ENCODE measurements around the gene AKAP6. TPM values are rescaled to one million over a fixed set of nuclear protein-coding genes. Genes with fewer than 3 reads are reported as not detected.

The AKAP6 gene
- total RNA-seq, 2 experiments from 2014 or later, result 0.82 to 0.85 TPM

GRCh38 chr14:32602699-32603098, 273.6 kb downstream of the AKAP6 start:
- Mint-ChIP-seq H3K27me3 (no peaks in the 10 kb centered on the region), H3K4me1 (no peaks in the 10 kb centered on the region), H3K36me3 (no peaks in the 10 kb centered on the region), H3K9me3 (ENCODE audit: low read depth) (no peaks in the 10 kb centered on the region), H3K27ac (no peak overlapping the region), H3K4me3 (no peak overlapping the region)
- CTCF ChIA-PET, result interaction anchor here (1.0 to 1.5 kb wide), 3 partner anchors 10 to 14 kb away, joined by 3 read pairs; no protein-coding TSS in a partner anchor
- DNase-seq (no peak), ATAC-seq (no peak)

DNA sequence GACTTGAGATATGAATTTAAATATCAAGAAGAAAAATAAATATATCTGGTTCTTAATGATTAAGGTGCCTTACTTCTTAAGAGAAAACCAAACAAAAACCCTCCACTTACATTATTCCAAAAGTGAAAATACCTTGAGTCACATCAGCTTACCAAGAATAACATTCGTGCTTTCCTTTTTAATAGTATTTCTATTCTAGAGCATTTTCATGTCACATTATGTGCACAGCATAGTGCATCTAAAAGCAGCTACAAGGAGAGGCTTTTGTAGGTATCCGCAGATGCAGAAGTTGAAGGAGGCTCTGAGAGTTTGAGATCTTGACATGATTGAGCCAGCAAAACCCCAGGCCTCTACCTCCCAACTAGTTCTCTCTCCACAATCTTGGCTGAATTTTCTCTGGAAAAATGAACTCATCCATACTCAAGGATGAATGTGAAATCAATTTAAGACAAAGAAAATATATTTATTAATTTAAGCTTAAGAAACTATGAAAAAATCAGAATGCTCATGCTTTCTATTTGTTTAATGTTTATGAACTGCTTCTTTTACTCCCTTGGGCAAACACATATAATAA, 275.0 kb downstream of the AKAP6 start:
- CTCF ChIA-PET, result interaction anchor here (1.5 kb wide), 1 partner anchor 9 kb away, joined by 3 read pairs; no protein-coding TSS in a partner anchor
- Mint-ChIP-seq H3K27me3 (no peaks in the 10 kb centered on the region), H3K4me3 (no peak overlapping the region), H3K4me1 (no peaks in the 10 kb centered on the region), H3K36me3 (no peaks in the 10 kb centered on the region), H3K9me3 (ENCODE audit: low read depth) (no peaks in the 10 kb centered on the region), H3K27ac (no peak overlapping the region)
- ATAC-seq (no peak), DNase-seq (no peak)

GRCh38 chr14:32606301-32606700, 277.2 kb downstream of the AKAP6 start:
- Mint-ChIP-seq H3K4me1 (no peaks in the 10 kb centered on the region), H3K27me3 (no peaks in the 10 kb centered on the region), H3K9me3 (ENCODE audit: low read depth) (no peaks in the 10 kb centered on the region), H3K36me3 (no peaks in the 10 kb centered on the region), H3K4me3 (no peak overlapping the region), H3K27ac (no peak overlapping the region)
- CTCF ChIA-PET, result no interaction called here
- DNase-seq (no peak), ATAC-seq (no peak)

GRCh38 chr14:32607399-32607798, 278.3 kb downstream of the AKAP6 start:
- no peak for ATAC-seq
- H3K4me3 Mint-ChIP-seq, result no peak overlapping the region
- H3K36me3 Mint-ChIP-seq, result no peaks in the 10 kb centered on the region

GRCh38 chr14:32608857-32609256, 279.8 kb downstream of the AKAP6 start:
- CTCF ChIA-PET, result no interaction called here
- Mint-ChIP-seq H3K27ac (no peak overlapping the region), H3K4me1 (no peaks in the 10 kb centered on the region), H3K27me3 (no peaks in the 10 kb centered on the region), H3K36me3 (no peaks in the 10 kb centered on the region), H3K4me3 (no peak overlapping the region), H3K9me3 (ENCODE audit: low read depth) (no peaks in the 10 kb centered on the region)
- ATAC-seq (no peak), DNase-seq (no peak)

More at GRCh38 chr14:32607399-32607798, 278.3 kb downstream of the AKAP6 start:
- no peak for DNase-seq
- H3K27ac Mint-ChIP-seq, result no peak overlapping the region
- no peaks in the 10 kb centered on the region for H3K4me1 Mint-ChIP-seq
- no peaks in the 10 kb centered on the region for H3K9me3 Mint-ChIP-seq (ENCODE audit: low read depth)
- H3K27me3 Mint-ChIP-seq, result no peaks in the 10 kb centered on the region
- CTCF ChIA-PET, result no interaction called here

GRCh38 chr14:32609388-32609787, 280.3 kb downstream of the AKAP6 start:
- H3K9me3 Mint-ChIP-seq (ENCODE audit: low read depth), result no peaks in the 10 kb centered on the region
- H3K27me3 Mint-ChIP-seq, result no peaks in the 10 kb centered on the region
- ATAC-seq (no peak), DNase-seq (no peak)
- H3K4me3 Mint-ChIP-seq, result no peak overlapping the region
- H3K27ac Mint-ChIP-seq, result no peak overlapping the region
- no peaks in the 10 kb centered on the region for H3K4me1 Mint-ChIP-seq
- CTCF ChIA-PET, result no interaction called here
- H3K36me3 Mint-ChIP-seq, result no peaks in the 10 kb centered on the region

DNA sequence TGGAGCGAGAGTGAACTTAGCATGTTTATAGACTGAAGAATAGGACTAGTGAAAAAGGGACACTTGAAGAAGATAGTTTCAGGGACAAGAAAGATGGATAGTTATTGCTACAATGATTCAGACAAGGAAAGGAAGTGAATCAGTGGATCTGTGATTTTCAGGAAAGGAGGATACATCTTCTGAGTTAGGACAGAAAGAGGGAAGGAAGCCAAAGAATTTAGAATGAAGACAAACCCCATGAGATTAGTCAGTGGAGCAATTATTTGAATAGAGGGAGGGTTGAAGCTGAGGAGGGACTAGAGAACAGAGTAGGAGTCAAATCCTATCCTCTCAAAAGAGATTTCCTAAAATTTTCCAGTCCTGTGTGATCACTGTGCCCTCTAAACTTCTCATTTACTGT, 282.7 kb downstream of the AKAP6 start:
- H3K4me1 Mint-ChIP-seq, result no peaks in the 10 kb centered on the region
- no peaks in the 10 kb centered on the region for H3K36me3 Mint-ChIP-seq
- DNase-seq (no peak), ATAC-seq (no peak)
- CTCF ChIA-PET, result no interaction called here
- H3K27ac Mint-ChIP-seq, result no peak overlapping the region
- no peaks in the 10 kb centered on the region for H3K27me3 Mint-ChIP-seq
- no peaks in the 10 kb centered on the region for H3K9me3 Mint-ChIP-seq (ENCODE audit: low read depth)
- no peak overlapping the region for H3K4me3 Mint-ChIP-seq

GRCh38 chr14:32618991-32619390, 289.9 kb downstream of the AKAP6 start:
- CTCF ChIA-PET, result no interaction called here
- Mint-ChIP-seq H3K27ac (no peak overlapping the region), H3K9me3 (ENCODE audit: low read depth) (no peaks in the 10 kb centered on the region), H3K4me1 (no peaks in the 10 kb centered on the region), H3K27me3 (no peaks in the 10 kb centered on the region), H3K4me3 (no peak overlapping the region), H3K36me3 (no peaks in the 10 kb centered on the region)
- no peak for ATAC-seq
- DNase-seq, result no peak

DNA sequence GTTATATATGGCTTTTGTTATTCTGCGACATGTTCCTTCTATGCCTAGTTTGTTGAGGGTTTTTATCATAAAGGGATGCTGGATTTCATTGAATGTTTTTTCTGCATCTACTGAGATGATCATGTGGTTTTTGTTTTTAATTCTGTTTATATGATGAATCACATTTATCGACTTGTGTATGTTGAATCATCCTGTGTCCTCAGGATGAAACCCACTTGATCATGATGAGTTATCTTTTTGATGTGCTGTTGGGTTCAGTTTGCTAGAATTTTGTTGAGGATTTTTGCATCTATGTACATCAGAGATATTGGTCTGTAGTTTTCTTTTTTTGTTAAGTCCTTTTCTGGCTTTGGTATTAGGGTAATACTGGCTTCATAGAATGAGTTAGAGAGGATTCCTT, 291.2 kb downstream of the AKAP6 start:
- no peak for DNase-seq
- Mint-ChIP-seq H3K27ac (no peak overlapping the region), H3K36me3 (no peaks in the 10 kb centered on the region), H3K27me3 (no peaks in the 10 kb centered on the region), H3K4me3 (no peak overlapping the region), H3K4me1 (no peaks in the 10 kb centered on the region), H3K9me3 (ENCODE audit: low read depth) (no peaks in the 10 kb centered on the region)
- CTCF ChIA-PET, result no interaction called here
- ATAC-seq, result no peak

- Mint-ChIP-seq H3K27me3 (no peaks in the 10 kb centered on the region), H3K4me3 (no peak overlapping the region), H3K9me3 (ENCODE audit: low read depth) (no peaks in the 10 kb centered on the region), H3K27ac (no peak overlapping the region), H3K4me1 (no peaks in the 10 kb centered on the region), H3K36me3 (no peaks in the 10 kb centered on the region)
- CTCF ChIA-PET, result no interaction called here
- ATAC-seq (no peak), DNase-seq (no peak)
These were observed 291.6 kb downstream of the AKAP6 start for GRCh38 chr14:32620724-32621123.

DNA sequence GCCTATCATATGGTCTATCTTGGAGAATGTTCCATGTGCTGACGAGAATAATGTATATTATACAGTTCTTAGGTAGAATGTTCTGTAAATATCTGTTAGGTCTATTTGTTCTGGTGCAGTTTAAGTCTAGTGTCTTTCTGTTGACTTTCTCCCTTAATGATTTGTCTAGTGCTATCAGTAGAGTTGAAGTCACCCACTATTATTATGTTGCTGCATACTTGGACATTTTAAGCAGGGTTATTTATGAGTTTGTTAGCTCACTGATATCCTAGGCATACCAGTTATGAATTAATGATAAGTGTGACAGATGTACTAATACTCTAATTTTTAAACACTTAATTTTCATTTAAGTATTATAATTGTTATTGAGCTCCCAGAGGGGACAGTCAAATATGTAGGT, 292.5 kb downstream of the AKAP6 start:
- CTCF ChIA-PET, result no interaction called here
- DNase-seq (no peak), ATAC-seq (no peak)
- Mint-ChIP-seq H3K4me3 (no peak overlapping the region), H3K27me3 (no peaks in the 10 kb centered on the region), H3K9me3 (ENCODE audit: low read depth) (peaks cover 3% of the 10 kb centered on the region), H3K4me1 (no peaks in the 10 kb centered on the region), H3K36me3 (no peaks in the 10 kb centered on the region), H3K27ac (no peak overlapping the region)

- Mint-ChIP-seq H3K36me3 (no peaks in the 10 kb centered on the region), H3K27ac (no peak overlapping the region), H3K9me3 (ENCODE audit: low read depth) (peaks cover 5% of the 10 kb centered on the region), H3K4me1 (no peaks in the 10 kb centered on the region), H3K27me3 (no peaks in the 10 kb centered on the region), H3K4me3 (no peak overlapping the region)
- CTCF ChIA-PET, result no interaction called here
- ATAC-seq, result no peak
- DNase-seq, result no peak
These were observed 293.6 kb downstream of the AKAP6 start for GRCh38 chr14:32622742-32623141.

GRCh38 chr14:32623300-32624093, 294.4 kb downstream of the AKAP6 start:
- CTCF ChIA-PET, result no interaction called here
- Mint-ChIP-seq H3K36me3 (no peaks in the 10 kb centered on the region), H3K4me3 (no peak overlapping the region), H3K27me3 (no peaks in the 10 kb centered on the region), H3K27ac (no peak overlapping the region), H3K4me1 (no peaks in the 10 kb centered on the region), H3K9me3 (ENCODE audit: low read depth) (peaks cover 5% of the 10 kb centered on the region)
- ATAC-seq (no peak), DNase-seq (no peak)

DNA sequence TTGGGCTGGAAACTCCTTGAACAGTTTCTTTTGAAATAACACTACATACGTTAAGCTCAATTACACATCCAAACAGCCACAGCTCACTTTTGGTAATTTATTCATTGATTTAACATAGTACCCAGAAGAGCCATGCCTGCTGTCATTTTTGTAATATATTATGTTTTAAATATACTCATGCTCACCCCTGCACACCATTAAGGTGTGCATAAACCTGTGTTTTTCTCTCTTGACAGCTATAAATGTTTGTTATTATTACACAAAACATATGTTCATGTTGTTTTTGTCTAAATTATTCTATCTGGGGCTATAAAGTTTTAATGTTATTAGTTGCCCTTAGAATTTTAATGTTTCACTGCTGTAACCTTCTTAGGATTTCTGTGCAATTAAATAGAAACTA, 296.1 kb downstream of the AKAP6 start:
- Mint-ChIP-seq H3K27ac (no peak overlapping the region), H3K36me3 (no peaks in the 10 kb centered on the region), H3K4me3 (no peak overlapping the region), H3K27me3 (no peaks in the 10 kb centered on the region), H3K4me1 (no peaks in the 10 kb centered on the region), H3K9me3 (ENCODE audit: low read depth) (peaks cover 5% of the 10 kb centered on the region)
- ATAC-seq (no peak), DNase-seq (no peak)
- CTCF ChIA-PET, result no interaction called here

Measured in activated CD8-positive, alpha-beta memory T cell treated with anti-CD3 and anti-CD28 coated beads, Interleukin-2, amount 10 ng/mL, durations not matched to agents 7 days and 5 days (primary cell).